GM21786 (cell line): ENCODE measurements around the gene POU5F1.

ENCODE experiments used
- ATAC-seq: cut with Tn5 transposase; IDR thresholded peaks from one replicate; pipeline ENCODE4 v1.9.1; 2021; ENCODE audit not compliant: unreplicated experiment

POU5F1 gene

DNA sequence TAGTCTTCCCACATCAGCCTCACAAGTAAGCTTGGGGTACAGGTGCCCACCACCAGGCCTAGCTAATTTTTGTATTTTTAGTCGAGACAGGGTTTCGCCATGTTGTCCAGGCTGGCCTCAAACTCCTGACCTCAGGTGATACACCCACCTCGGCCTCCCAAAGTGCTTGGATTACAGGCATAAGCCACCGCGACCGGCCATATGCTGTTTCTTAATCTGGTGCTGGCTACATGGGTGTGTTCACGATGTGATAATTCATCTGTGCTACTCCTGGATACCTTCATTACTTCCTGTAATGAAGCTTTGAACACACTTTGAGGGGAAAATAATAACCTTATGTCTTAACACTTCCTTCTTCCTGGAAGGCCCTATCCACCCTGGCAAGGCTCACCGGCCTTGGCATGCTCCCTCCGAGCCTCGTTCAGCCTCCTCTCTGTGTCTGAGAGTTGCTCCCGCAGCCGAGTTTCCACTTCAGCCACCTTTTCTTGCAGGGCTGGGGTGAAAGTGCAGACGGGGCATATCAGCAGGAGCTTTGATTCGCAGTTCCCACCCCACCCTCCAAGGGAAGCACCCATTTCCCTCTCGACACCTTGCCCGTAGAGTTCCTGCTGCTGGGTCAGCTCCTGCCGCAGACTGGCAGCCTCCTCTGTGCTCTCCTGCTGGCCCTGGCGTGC, 26.0 kb downstream of the POU5F1 start:
- ATAC-seq, result no peak

DNA sequence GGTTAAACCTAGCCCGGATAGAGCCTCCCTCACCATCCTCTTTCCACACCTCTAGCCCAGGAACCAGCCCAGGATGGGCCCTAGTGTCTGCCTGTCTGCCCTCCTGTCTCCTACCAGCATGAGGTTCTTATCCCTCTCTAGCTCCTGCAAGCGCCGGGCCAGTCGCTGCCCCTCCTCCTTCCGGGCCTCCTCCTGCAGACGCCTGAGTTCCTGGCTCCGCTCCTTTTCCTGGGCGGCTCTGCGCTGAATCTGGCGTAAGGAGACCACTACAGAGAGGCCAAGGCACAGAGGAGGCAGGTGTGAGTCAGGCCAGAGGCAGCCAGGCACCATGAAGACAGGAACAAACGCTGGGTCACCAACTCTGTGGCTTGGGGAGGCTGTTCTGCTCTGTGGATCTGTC, 27.3 kb downstream of the POU5F1 start:
- ATAC-seq, result no peak

DNA sequence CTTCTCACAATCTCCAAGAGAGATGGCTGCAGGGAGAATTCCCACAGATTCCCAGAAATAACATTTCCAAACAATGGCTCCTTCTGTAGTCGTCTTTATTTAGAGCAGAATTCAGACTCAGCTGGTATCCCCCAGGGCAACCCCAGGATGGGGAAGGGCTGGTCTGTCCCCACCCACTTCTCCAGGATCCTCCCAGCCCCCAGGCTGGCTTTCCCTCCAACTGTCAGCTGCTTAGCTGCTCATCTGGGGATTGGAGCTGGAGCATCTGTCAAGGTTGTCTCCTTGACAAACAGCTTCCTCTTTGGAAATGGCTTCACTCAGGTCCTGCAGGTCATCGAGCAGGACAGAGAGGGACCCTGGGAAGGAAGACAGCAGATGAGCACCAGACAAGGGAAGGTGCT, 28.1 kb downstream of the POU5F1 start:
- ATAC-seq, result no peak

DNA sequence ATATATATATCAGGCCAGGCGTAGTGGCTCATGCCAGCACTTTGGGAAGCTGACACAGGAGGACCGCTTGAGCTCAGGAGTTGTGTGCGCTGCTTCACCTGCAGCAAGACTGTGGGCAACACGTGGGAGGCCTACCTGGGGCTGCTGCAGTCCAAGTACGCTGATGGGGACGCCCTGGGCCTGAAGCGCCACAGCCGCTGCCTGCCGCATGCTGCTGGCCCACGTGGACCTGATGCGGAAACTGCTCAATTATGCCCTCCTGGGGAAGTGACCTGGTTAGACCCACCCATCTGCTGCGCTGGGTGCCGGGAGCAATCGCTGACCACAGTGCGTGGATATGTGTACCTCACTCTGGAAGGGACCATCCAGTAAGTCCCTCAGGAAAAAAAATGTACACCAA, 29.8 kb downstream of the POU5F1 start:
- no peak for ATAC-seq

DNA sequence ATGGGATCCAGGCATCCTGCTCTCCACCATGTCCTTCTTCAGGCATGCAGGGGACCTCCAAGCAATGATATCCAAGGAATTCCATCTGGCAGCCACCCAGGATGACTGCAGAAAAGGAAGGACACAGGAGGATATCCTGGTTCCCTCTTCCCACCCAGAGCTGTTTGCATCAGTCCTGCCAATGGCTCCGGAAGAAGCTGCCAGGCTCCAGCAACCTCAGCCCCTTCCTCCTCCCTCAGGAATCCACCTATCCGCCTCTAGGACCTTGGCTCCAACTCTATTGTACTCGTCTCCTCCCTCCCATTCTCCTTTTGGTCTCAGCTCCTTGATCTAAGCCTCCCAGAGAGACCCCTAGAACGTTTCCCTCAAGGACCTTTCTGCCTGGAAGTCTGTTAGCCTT, 30.9 kb downstream of the POU5F1 start:
- ATAC-seq, result no peak

DNA sequence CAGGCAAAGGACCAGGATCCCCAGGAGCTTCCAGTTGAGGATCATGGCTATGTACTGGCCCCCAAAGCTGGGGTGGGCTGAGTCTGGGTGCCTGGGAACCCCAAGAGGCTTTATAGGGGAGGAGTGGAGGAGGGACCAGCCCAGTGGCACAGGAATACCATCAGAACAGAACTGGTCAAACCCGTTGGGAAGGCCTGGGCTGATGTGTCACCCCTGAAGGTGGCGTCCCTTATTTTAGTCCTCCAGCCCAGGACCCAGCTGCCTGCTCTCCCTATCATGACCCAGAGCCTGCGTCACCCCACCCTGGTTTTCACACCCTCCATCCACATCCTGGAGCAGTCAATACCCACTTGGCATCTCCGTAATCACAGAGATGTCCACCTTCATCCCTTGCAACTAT, 31.5 kb downstream of the POU5F1 start, which contains the start of gene PSORS1C2:
PSORS1C2 (minus strand) TSS at position 85 of the 400 bp plus-strand sequence; CDS start at position 45, 40 bp downstream.
- ATAC-seq, result no peak

DNA sequence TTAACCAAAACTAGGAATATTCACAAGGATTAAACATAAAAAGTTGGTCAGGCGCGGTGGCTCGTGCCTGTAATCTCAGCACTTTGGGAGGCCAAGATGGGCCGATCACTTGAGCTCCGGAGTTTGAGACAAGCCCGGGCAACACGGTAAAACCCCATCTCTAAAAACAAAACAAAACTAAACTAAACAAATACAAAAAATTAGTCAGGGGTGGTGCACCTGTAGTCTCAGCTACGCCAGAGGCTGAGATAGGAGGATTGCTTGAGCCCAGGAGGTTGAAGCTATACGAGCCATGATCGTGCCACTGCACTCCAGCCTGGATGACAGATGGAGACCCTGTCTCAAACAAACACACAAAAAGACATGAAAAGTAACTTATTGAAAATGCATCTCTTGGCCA, 34.8 kb downstream of the POU5F1 start:
- no peak for ATAC-seq

DNA sequence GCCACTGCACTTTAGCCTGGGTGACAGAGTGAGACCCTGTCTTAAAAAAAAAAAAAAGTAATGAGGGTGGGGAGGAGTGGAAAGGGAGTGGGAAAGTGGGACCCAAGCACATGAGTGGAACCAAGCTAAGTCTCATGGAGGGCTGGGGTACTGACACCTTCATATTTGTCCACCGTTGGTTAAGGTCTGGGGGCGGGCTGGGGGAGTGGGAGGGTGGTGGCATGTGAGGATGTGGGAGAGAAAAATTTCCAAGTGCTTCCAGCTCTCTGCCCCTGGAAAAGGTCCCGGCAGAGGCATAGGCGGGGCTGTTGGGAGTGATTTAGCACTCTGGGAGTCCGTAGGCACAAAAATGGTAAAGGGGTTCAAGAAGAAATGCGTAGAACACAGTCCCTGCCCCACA, 37.7 kb downstream of the POU5F1 start:
- no peak for ATAC-seq

DNA sequence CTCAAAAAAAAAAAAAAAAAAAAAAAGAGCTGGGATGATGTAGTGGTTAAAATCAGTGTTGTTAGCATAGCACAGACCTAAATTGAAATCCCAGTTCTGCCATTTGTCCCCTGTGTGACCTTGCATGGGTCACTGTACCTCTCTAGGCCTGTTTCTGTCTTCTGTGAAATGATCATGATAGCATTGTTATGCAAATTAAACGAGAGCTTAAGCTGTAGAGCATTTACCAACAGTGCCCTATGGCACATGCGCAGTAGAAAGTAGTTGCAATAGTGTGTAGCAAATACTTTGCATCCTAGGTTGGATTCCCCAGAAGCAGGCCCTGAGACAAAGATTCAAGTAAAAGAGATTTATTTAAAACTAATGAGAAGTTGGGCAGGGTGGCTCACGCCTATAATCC, 38.9 kb downstream of the POU5F1 start:
- ATAC-seq, result no peak

DNA sequence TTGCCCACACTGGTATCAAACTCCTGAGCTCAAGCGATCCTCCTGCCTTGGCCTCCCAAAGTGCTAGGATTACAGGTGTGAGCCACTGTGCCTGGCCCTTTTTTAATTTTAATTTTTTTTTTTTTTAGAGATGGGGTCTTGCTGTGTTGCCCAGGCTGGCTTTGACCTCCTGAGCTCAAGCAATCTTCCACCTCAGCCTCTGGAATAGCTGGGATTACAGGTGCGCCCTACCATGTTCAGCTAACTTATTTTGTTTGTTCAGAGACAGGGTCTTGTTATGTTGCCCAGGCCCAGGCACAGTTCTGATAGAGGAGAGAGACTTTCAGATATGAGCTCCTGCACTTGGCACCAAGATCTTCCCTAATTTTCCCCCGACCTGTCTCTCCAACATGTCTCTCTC, 39.7 kb downstream of the POU5F1 start:
- no peak for ATAC-seq

DNA sequence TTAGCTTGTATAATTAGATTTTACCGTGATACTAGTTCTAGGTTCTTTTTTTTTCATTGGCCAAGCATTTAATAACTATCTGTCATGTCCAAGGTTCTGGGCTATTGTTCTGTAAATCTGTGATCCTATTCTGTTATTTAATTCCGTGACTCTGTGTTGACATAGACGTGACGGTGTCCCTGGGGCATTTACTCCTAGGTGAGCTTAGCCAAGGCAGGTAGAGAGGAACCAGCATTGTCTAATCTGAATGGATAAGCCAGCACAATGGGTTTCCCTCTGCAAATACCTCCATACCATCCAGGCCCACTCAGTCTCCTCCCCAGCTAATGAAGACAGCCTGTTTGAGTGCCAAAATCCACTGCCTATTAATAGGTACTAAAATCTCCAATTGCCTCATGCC, 41.4 kb downstream of the POU5F1 start:
- no peak for ATAC-seq

DNA sequence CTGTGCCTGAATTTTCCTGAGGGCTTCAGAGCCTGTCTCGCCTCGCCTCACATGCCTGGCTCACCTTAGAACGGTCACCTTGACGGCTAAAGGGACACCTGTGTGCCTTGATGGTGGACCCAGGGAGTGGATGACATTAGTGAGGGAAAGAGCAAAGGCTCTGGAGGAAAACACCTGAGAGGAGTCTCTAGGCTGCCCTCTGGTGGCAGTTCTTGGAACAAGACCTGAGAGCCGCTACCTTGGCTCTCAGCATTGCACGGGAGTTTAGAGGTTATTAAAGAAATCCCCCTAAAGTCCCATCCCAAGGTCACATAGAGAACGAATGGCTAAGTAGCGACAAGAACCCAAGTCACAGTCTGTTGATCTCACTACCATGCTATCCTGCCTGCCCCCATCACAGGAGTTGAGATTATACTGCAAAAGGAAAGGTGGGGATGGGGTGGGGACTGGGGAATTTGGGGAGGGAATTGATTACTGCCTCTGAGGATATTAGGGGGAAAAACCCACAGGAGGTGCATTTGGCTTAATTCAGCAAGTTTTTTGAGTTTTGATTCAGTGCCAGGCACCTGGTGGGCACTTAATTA, 42.3 kb downstream of the POU5F1 start:
- no peak for ATAC-seq

DNA sequence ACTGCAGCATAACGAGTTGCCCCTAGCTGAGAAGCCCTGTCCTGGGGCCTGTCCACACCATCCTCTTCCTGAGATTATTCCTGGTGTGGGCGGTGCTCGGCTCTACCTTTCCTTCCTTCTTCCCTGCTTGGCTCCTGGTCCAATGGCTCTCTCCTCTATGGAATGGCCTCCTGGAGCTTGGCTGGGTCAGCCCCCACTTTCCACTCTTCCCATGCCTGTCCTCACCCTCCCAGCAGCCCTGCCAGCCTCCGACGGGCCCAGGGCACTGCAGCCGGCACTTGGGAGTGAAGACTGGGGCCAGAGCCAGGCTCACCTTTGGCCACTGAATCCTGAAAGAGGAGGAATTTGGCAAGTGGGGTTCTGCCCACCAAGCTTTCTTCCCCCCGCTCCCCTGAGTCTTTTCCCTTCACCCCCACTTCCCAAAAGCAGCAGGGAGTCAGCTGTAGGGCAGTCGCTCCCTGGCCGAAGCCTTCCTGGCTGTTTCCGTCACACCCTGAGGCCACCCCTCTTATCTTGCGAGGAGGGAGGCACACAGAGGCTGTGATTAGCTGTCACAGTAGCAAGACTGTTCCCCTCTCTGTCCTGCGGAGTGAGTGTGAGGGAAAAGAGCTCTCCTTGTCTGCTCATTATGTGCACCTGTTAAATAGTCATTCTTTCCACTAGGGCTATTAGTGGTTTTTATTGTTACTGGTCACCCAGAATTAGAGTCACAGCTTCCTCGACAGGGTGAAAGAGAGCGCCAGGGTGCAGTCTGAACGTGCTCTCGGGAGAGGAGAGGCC, 43.9 kb downstream of the POU5F1 start:
- ATAC-seq, result no peak

DNA sequence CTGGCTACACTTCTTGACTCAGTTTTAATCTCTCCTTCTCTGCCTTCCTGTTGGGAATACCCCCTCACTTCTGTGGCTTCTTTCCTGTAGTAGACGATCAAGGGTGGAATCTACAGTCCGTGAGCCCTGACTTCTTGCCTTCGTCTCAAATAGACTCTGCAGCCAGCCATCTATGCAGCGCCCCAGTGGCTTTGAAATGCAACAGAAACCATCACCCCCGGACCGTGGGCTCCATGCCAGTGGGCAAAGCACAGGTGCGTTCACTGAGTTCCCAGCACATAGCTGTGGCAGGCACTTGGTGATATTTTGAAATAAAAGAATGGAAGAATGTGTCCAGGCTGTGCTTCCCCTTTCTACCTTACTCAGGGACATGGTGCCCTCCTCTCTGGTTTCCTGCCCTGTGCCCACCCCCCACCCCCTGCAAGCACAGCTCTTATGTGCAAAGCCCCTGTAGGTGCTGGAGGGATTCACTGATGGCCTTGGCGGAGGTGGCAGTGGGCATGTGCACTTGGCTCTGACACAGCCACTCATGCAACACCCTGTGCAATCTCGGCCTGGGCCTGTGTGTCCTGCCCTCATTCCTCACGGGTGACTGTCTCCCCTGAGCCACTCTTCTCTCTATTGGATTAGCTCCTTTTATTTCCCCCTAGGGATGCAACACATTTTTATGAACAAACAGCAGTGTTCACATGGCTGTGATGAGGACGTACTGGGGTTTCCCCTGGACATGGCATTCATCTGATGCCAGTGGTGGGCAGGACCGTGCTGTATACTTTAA, 44.7 kb downstream of the POU5F1 start:
- no peak for ATAC-seq

DNA sequence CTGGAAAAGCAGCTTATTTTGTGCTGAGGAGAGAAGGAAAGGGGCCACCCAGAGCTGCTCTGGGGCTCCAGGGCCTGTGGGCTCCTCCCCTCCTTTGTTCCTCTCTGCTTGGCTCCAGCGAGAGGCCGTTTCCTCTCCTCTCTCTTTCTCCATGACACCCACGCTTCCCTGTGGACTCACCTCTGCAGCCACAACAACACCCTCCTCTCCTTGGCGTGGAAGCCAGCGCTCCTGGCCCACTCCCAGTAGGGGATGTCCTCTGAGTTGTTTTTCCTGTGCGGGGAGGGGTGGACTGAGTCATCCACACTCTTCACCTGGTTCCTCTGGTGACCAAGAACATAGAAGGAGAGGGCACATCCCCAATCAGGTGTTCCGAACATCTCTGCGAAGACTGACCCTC, 45.3 kb downstream of the POU5F1 start:
- ATAC-seq, result no peak

DNA sequence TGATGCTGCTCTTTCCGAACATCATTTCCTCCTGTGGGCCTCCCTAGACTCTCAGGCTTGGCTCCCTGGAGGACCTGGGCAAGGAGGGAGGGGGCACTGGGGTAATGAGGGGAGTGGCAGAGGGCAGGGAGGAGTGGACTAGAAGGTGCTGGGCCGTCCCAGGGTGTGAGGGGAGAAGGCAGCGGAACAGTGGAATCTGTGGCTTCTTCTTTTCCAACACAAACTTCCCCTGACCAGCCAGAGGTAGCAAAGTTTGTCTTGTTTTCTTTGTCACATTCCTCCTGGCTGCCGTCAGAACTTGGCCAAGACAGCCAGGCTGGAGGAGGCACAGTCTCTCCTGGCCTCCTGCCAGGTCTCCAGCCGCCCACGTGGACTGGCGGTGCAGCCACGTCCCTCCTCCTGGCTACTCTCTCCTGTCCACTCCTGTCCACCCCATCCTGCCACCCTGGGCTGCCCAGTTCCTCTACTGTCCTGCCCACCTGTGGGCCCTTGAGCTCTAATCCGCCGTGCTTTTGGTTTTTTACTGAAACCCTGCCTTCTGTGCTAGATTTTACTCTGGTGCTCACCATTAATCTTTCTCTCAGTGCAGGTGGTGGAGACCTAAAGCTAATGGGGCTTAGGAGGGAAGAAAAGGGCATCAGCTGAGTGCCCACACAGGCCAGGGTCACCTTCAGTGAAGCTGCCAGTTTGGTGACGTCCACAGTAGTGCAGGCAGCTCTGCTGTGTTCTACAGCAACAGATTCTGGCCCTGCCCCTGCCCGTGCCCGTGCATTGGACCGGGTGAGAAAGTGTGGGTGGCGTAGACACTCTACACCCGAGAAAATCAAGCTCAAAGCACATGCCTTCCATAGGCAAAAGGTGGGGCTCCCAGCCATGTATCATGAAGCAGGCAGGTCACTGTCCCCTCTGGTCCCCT, 47.4 kb downstream of the POU5F1 start:
- ATAC-seq, result no peak

DNA sequence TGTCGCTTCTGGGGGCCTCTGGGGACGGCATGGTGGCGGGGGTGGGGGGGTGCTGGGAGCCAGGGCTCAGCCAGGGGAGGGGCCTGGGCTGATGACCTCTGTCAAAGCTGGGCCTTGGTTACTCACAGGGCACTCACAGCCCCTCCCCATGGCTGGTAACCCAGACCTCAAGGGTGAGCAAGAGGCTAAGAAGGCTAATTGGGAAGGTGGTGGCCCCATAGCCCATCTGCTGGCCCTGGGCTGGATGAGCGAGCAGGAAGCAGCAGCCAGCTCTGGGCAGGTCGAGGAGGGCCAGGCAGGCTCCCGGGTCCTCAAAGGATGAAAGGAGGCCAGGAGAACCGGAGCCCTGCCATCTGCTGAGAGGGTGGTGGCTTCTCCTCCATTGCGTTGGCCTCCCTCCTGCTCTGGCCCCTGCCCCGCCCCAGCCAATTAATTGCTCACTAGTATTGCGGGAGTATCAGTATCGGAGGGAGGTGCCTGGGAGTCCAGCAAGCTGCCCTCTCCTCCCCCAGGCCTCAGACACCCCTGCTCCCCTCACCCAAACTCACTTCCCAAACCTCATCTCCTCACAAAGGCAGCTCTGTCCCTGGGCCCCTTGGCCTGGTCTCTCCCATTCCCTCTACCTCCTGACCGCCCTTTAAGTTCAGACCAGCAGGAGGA, 49.2 kb downstream of the POU5F1 start:
- no peak for ATAC-seq

DNA sequence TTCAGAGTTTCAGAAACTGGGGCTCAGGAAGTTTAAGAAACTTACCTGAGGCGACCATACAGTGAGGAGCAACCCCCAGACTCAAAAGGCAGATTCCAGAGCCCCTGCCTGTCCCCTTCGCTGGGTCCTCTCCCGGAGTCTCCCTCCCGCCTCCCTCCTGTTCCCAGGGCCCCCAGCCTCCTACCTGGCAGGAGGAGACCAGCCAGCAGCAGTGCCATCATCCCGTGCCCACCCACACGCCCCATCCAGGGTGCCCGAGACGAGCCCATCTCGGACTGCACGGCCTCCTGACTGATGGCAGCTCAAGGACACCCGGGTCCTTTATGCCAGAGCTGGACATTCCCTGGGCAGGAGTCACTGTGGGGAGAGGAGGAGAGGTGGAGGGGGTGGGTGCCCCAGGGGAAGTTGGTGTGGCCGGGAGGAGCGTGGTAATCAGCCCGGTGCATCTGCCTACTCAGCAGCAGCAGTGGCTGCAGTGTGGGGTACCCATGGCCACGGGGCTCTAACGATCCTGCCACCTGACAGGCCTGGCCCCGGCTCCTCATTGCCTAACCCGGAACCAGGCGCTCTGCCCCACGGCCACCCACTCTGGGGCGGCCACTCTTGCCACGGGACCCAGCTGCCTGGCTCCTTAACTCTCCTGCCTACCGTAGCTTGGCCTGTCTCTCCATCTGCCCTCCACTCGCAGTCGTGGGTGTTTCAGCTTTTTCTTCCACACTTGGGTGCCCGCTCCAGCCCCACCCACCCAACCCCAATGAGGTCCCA, 50.1 kb downstream of the POU5F1 start, which contains the start of gene CDSN:
CDSN (minus strand) TSS at position 296 of the 765 bp plus-strand sequence; CDS start at position 269, 27 bp downstream.
- ATAC-seq, result no peak

DNA sequence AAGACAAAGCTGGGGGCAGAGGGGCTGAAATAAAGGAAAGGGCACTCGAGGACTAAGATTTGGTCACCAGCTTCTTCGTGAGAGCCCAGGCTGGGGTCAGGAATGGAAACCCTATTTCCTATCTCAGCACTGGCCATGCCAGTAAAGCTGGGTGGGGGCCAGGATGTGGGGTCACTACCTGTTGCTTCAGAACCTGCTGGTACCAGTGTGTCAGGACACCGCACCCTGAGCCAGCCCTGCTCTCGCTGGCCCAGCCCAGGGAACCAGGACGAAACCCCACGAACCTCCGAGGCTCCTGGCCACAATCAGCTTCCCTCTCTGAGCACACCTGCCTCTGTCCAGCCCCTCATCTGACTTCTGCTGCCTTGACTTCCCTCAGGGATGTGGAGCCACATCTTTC, 52.3 kb downstream of the POU5F1 start:
- no peak for ATAC-seq
